ENCODE results near the gene RPP30. TPM values are rescaled to one million over a fixed set of nuclear protein-coding genes. Genes with fewer than 3 reads are reported as not detected.
"Not testable (repeated sequence)": the region's sequence is repeated elsewhere in the genome, so short reads cannot be mapped to it uniquely, and the experiment has no call there.

Gene RPP30
- total RNA-seq, 2 experiments from 2014 or later: 43.0 to 48.8 TPM

DNA sequence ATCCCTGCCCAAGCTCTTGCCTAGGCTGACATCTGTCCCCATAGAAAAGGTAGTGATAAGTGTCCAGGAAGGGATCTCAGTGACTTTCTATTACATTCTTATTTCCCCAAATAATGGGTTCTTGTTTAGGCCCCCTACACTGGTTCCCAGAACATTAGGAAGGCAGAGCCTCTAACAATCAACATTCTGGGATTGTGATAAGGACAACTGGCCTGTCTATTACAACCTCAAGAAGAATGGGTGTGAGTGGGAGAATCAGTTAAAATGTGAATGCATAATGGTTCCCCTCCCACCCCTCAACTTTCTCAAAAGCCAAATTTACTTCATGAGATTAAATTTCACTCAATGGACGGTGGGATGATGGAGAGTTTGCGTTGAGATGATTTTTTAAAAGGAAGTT is 55.5 kb downstream of the RPP30 start:
- DNase-seq (no peak), ATAC-seq (no peak)
- Mint-ChIP-seq H3K4me3 (no peak overlapping the region), H3K4me1 (no peaks in the 10 kb centered on the region), H3K9me3 (ENCODE audit: low read depth) (no peaks in the 10 kb centered on the region), H3K27me3 (peaks cover 60% of the 10 kb centered on the region), H3K27ac (no peak overlapping the region), H3K36me3 (no peaks in the 10 kb centered on the region)
- CTCF ChIA-PET: interaction anchor here (1.0 kb wide), 1 partner anchor 16 kb away, joined by 4 read pairs; no protein-coding TSS in a partner anchor

DNA sequence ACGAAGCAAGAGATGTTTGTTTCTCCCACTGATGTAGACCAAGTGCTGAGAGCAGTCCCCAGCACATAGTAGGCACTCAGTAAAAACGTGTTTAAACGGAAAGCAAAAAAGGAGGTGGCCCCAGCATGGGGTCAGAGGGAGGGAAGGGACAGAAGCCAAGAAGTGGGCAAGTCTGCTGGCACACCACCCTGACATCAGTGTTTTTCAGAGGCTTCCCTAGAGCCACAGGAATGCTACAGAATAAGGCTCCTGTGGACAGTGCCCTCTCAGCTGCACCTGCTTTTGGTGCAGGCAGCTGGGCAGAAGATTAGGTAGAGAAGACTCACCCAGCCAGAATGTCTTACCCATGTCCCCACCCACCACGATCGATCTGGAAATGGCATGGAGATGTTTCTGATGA is 57.4 kb downstream of the RPP30 start:
- ATAC-seq: no peak
- Mint-ChIP-seq H3K27me3 (peaks cover 58% of the 10 kb centered on the region), H3K36me3 (no peaks in the 10 kb centered on the region), H3K4me1 (no peaks in the 10 kb centered on the region), H3K9me3 (ENCODE audit: low read depth) (no peaks in the 10 kb centered on the region), H3K4me3 (no peak overlapping the region), H3K27ac (no peak overlapping the region)
- CTCF ChIA-PET: no interaction called here
- DNase-seq: no peak

DNA sequence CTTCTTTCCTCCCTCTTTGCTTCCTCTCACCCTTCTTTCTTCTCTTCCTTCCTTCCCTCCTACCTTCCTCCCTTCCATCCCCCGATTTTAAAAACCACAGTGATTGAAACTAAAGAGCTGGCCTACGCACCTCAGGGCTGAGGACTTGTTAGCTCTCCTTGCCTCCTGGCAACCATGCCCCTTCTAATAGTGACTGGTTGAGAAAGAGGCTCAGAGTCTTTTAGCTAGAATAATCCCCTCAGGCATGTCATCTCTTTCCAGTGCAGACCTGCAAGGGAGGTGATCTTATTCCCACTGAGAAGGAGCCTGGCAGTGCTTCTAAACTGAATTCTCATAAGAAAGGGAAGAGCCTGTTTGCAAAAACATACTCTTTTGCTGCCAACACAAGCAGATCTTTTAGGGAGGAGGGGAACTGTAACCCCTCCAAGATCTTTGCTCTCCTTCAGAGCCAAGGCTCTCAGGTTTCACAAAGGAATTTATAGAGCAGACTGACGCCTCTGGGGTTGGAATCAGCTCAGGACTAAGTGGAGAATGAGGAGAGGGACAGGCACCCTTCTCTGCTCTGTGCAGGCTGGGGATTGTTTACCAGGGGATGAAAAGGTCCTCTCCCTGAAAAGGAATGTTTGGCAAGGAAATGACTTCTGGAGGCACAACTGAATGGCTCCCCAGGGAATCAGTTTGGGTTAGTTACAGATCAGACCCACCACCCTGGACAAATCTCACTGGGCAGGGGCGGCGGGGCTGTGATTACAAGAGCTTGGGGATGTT is 58.5 kb downstream of the RPP30 start:
- no peak overlapping the region for H3K27ac Mint-ChIP-seq
- H3K9me3 Mint-ChIP-seq (ENCODE audit: low read depth): no peaks in the 10 kb centered on the region
- DNase-seq: no peak
- peaks cover 56% of the 10 kb centered on the region for H3K27me3 Mint-ChIP-seq
- H3K4me3 Mint-ChIP-seq: no peak overlapping the region
- H3K4me1 Mint-ChIP-seq: peaks cover under 1% of the 10 kb centered on the region
- CTCF ChIA-PET: interaction anchor here (1.6 kb wide), 1 partner anchor 19 kb away, joined by 5 read pairs; no protein-coding TSS in a partner anchor
- H3K36me3 Mint-ChIP-seq: no peaks in the 10 kb centered on the region
- no peak for ATAC-seq

DNA sequence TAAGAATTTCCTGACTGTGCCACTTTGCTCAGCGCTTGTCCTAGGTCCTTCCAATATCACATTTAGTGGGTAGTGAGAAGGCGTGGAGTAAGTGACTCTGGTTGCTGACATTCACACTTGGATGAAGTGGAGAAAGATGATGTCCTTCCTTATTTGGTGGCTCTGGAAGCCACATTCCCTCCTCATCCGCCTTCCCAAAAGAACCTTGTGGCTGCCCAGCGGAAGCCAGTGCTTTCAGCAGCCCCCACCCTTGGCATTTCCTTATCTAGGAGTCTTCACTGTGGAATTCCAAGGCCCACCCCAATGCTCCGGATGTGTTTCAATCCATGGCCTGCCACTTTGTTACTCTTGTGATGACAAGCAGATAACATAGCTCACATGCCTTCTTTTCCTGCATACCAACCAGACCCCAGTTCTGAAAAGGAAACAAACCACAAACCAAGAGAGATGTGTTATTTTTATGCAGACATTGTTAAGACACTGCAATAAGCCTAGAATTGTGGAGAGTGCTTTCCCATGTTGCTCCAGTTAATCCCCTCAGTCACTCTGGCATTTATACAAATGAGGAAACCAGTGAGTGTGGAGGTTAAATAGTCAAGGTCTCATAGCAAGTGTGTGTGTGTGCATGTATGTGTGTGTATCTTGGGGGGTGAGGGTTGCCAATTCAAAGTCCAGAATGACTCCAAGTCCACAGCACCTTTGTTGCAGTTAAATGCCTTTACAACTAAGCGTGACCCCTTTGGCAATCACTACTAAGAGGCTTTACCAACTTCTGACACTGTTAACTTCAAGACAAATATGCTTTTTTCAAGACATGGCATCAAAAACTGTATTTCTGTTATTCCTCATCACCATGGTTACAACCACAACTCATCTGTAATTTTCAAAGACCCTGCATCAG is 59.4 kb downstream of the RPP30 start:
- no peak for ATAC-seq
- DNase-seq: no peak
- CTCF ChIA-PET: interaction anchor here (1.6 kb wide), 1 partner anchor 20 kb away, joined by 5 read pairs; no protein-coding TSS in a partner anchor
- Mint-ChIP-seq H3K4me1 (peaks cover 4% of the 10 kb centered on the region), H3K9me3 (ENCODE audit: low read depth) (no peaks in the 10 kb centered on the region), H3K36me3 (no peaks in the 10 kb centered on the region), H3K27ac (no peak overlapping the region), H3K4me3 (no peak overlapping the region), H3K27me3 (peaks cover 51% of the 10 kb centered on the region)

DNA sequence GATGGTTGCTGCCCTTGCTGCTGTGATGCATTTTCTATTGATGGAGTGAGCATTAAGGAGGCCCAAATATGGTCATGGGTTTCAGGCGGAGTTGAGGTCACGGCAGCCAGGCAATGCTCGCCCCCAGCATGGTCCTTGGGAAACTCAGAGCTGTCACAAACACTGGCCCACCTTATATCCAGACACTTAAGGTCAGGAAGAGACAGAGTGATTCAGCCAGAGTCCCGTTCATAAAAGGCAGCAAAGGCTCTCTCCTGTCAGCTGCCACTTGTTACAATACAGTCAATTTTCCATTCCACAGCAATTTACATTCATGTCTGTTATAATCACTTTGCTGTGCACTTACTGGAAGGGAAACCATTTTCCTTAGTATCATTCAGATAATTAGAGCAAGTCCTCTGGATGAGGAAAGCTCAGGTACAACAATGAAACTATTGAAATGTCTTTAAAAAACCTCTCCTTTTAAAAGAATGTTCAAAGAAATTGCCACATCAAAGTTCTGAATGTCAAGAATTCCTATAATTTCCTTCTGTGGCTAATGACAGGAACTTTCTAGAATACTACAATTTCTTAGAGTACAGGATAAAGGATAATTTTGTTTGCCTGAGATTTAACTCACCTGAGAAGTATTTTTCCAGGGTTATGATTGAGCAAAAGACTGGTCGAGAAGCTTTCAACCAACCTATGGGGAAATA is 64.0 kb downstream of the RPP30 start:
- CTCF ChIA-PET: interaction anchor here (1.8 kb wide), 1 partner anchor 10 kb away, joined by 4 read pairs; no protein-coding TSS in a partner anchor
- Mint-ChIP-seq H3K27ac (no peak overlapping the region), H3K4me1 (peaks cover 6% of the 10 kb centered on the region), H3K9me3 (ENCODE audit: low read depth) (no peaks in the 10 kb centered on the region), H3K27me3 (peaks cover 23% of the 10 kb centered on the region), H3K36me3 (no peaks in the 10 kb centered on the region), H3K4me3 (no peak overlapping the region)
- DNase-seq (no peak), ATAC-seq (no peak)

DNA sequence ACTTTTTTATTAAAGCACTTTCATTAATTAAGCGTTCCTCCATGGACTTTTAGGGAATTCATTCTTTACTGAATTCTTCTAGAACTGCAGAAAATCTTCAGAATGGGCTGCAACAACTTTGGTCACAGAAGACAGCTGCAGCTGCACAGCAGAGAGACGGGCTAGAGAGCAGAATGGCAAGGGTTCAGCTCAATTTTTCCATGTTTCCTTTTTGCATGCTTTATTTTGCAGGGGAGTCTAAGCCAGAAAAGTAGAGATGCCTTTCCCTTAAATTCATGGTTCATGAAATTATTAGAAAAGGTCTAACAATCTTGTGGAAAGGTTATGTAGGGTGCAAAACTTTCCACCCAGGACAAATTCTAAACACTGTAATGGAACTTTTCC is 64.5 kb downstream of the RPP30 start:
- DNase-seq (no peak), ATAC-seq (no peak)
- Mint-ChIP-seq H3K9me3 (ENCODE audit: low read depth) (no peaks in the 10 kb centered on the region), H3K27me3 (peaks cover 19% of the 10 kb centered on the region), H3K36me3 (no peaks in the 10 kb centered on the region), H3K4me3 (no peak overlapping the region), H3K4me1 (peaks cover 6% of the 10 kb centered on the region), H3K27ac (no peak overlapping the region)
- CTCF ChIA-PET: interaction anchor here (1.8 kb wide), 1 partner anchor 10 kb away, joined by 4 read pairs; no protein-coding TSS in a partner anchor

DNA sequence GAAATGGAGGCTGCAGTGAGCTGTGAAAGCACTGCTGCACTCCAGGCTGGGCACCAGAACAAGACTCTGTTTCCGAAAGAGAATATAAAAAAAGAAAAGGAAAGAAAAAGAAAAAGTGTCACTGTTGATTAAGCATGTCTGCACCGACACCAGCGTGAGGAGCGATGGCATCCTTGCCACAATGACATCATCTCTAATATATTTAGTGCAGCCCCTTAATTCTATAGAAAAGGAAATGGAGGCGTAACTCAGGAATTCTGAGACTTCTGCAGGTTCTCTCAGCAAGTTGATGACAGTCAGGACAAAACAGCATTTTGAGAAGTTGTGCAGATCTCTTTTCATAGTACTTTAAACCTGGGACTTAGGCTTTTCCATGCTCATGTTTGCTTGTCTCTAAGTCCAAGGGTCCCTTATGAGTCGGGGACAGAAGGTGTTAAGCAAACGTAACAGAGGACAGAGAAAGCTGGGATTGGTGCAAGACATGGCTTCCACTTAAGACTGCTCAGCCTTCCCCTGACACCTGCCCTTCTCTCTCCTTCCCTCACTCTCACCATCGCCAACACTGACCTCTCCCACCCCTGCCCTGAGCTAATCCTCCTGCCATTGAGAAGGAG is 66.0 kb downstream of the RPP30 start:
- CTCF ChIA-PET: interaction anchor here (1.8 kb wide), 1 partner anchor 8 kb away, joined by 4 read pairs; no protein-coding TSS in a partner anchor
- DNase-seq: no peak
- Mint-ChIP-seq H3K9me3 (ENCODE audit: low read depth) (no peaks in the 10 kb centered on the region), H3K36me3 (no peaks in the 10 kb centered on the region), H3K4me1 (peaks cover 6% of the 10 kb centered on the region), H3K27me3 (peaks cover 10% of the 10 kb centered on the region), H3K4me3 (no peak overlapping the region), H3K27ac (no peak overlapping the region)
- no peak for ATAC-seq

DNA sequence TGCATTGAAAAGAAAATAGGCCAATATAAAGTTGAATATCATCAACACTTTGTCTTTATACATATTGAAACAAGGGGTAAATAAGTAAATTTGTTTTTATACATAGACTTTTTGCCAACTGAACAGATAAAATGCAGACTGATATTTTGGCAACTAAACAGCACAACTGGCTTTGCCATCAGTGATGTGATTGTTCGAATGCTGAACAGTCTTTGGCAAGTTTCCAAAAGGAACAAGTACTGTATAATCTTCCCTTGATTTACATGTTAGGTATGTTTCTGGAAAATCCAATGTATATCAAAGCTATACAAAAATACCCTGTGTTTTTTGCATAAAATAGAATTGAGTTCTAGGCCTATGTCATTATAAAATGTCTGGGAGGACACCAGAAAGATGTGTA is 67.3 kb downstream of the RPP30 start:
- H3K4me3 Mint-ChIP-seq: no peak overlapping the region
- H3K27ac Mint-ChIP-seq: no peak overlapping the region
- H3K27me3 Mint-ChIP-seq: no peaks in the 10 kb centered on the region
- CTCF ChIA-PET: no interaction called here
- H3K4me1 Mint-ChIP-seq: peaks cover 6% of the 10 kb centered on the region
- no peaks in the 10 kb centered on the region for H3K9me3 Mint-ChIP-seq (ENCODE audit: low read depth)
- H3K36me3 Mint-ChIP-seq: no peaks in the 10 kb centered on the region
- ATAC-seq (no peak), DNase-seq (no peak)

DNA sequence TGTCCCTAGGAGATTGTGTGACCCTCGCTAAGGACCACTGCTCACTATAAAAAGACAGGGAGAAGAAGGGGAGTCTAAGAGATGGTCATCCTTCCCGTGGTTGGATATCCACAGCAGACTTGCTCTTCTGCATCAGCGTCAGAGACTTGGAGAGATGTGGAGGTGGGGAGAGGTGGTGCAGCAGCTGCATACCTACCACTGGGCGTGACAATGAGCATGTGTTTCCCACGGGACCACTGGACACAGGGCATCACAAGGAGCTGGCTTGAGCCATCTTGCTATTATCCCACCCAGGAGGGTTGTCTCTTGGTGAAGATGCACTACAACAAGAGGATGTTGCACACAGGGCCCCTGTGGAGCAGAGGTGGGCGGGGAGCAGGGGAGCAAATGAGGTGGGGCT is 67.9 kb downstream of the RPP30 start:
- peaks cover 6% of the 10 kb centered on the region for H3K4me1 Mint-ChIP-seq

DNA sequence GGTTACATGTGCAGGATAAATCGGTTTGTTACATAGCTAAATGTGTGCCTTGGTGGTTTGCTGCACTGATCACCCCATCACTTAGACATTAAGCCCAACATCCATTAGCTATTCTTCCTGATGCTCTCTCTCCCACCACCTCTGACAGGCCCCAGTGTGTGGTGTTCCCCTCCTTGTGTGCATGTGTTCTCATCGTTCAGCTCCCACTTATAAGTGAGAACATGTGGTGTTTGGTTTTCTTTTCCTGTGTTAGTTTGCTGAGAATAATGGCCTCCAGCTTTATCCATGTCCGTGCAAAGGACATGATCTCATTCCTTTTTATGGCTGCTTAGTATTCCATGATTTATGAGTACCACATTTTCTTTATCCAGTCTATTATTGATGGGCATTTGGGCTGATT is 71.2 kb downstream of the RPP30 start:
- peaks cover 25% of the 10 kb centered on the region for H3K4me1 Mint-ChIP-seq
- H3K27ac Mint-ChIP-seq; H3K36me3 Mint-ChIP-seq; ATAC-seq; H3K9me3 Mint-ChIP-seq (ENCODE audit: low read depth); H3K27me3 Mint-ChIP-seq; DNase-seq; H3K4me3 Mint-ChIP-seq; CTCF ChIA-PET: not testable (repeated sequence)

More for the DNA sequence above, 67.9 kb downstream of the RPP30 start:
- Mint-ChIP-seq H3K36me3 (no peaks in the 10 kb centered on the region), H3K9me3 (ENCODE audit: low read depth) (no peaks in the 10 kb centered on the region), H3K27me3 (no peaks in the 10 kb centered on the region), H3K27ac (no peak overlapping the region), H3K4me3 (no peak overlapping the region)
- ATAC-seq: no peak
- CTCF ChIA-PET: no interaction called here
- no peak for DNase-seq

DNA sequence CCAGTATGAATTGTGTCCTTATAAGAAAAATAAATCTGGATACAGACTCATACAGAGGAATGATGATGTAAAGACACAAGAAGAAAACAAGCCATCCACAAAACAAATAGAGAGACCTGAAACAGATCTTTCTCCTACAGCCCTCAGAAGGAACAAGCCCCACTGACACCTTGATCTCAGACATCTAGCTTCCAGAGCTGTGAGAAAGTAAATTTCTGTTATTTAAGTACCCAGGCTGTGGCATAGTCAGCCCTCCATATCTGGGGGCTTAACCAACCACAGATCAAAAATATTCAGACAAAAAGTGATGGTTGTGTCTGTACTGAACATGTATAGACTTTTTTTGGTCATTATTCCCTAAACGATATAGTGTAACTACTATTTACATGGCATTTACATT is 73.0 kb downstream of the RPP30 start:
- no peak for DNase-seq
- H3K36me3 Mint-ChIP-seq: peaks cover 11% of the 10 kb centered on the region
- no peaks in the 10 kb centered on the region for H3K27me3 Mint-ChIP-seq
- H3K27ac Mint-ChIP-seq: no peak overlapping the region
- H3K4me3 Mint-ChIP-seq: no peak overlapping the region
- no peak for ATAC-seq
- H3K4me1 Mint-ChIP-seq: peaks cover 25% of the 10 kb centered on the region
- H3K9me3 Mint-ChIP-seq (ENCODE audit: low read depth): no peaks in the 10 kb centered on the region
- CTCF ChIA-PET: interaction anchor here (0.9 to 1.9 kb wide), 2 partner anchors 8 to 62 kb away, joined by 3 to 4 read pairs; no protein-coding TSS in a partner anchor

DNA sequence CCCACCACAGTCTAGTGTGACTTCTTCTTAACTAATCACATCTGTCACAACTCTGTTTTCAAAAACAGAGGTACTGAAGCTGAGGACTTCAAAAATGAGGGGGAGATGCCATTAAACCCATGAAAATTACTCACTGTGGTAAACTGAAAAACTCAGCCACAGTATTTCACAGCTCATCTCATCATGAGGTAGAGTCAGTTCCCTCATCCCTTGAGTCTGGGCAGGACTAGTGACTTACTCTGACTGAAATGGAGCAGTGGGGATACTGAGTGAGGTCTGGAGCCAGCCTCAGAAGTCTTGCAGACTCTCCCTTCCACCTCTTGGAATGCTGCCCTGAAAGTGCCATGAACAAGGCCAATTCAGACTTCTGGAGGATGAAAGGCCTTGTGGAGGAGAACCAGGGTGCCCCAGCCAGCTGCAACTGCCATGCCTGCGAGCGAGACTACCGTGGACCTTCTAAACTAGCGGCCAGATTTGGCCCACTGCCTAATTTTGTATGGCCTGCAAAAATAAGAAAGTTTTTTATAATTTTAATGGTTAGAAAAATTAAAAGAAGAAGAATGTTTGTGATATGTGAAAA is 73.8 kb downstream of the RPP30 start:
- Mint-ChIP-seq H3K27ac (peak overlapping the region; percentile 62), H3K36me3 (peaks cover 15% of the 10 kb centered on the region), H3K9me3 (ENCODE audit: low read depth) (no peaks in the 10 kb centered on the region), H3K4me3 (no peak overlapping the region), H3K27me3 (no peaks in the 10 kb centered on the region), H3K4me1 (peaks cover 25% of the 10 kb centered on the region)
- no peak for ATAC-seq
- no peak for DNase-seq
- CTCF ChIA-PET: interaction anchor here (0.7 to 1.9 kb wide), 6 partner anchors 9 to 61 kb away, joined by 3 to 5 read pairs (median 3); no protein-coding TSS in a partner anchor
